ENCODE data around the gene NKAPL.

NKAPL gene

GRCh38 chr6:28258877-28259777 lies at the start of gene NKAPL:
Gene NKAPL (plus strand): TSS chr6:28259297. CDS start chr6:28259372, 75 bp downstream.
- Mint-ChIP-seq H3K4me3 (peak within 1 kb of the TSS; percentile 64 to 78), H3K27ac (peak within 1 kb of the TSS; percentile 65 to 87), H3K27me3 (no peaks in the 10 kb centered on the region), H3K4me1 (peaks cover 8% of the 10 kb centered on the region), H3K9me3 (peaks cover 7 to 21% of the 10 kb centered on the region in 2 donors)
- DNase-seq (peak; percentile 50 to 71), ATAC-seq (peak; percentile 78)

DNA sequence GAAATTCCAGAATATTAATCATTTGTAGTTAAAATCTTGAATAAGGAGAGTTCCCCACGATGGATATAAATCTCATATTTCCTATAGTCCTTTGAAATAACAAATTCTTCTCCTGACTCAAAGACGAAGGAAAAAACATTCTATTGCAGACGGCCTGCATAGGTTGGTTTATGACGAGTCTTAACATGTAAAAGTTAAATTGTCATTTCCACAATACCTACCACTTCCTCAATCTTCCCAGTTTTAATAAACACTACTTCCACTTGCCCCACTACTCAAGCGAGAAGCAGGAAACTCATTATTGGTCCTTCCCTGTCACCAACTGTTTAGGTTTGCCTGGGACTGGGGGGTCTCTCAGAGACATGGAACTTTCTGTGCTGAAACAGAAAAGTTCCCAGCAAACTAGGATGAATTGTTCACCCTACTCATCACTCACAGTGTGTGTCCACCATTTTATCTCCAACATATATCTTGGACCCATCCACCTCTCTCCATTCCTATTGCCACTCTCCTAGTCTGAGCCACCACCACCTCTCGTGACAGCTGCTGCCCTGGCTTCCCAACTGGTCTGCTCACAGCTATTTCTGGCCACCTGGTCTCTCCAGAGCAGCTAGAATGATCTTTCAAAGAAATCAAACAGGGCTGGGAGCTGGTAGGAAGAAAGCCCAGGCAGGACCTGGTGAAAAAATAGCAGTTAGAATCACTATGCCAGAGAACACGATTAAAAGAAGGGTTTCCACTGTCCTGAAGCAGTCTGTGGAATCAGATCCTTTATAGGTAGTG lies 49.2 kb upstream of the NKAPL start:
- peaks cover 92% of the 10 kb centered on the region for H3K27me3 Mint-ChIP-seq
- ATAC-seq: no peak

DNA sequence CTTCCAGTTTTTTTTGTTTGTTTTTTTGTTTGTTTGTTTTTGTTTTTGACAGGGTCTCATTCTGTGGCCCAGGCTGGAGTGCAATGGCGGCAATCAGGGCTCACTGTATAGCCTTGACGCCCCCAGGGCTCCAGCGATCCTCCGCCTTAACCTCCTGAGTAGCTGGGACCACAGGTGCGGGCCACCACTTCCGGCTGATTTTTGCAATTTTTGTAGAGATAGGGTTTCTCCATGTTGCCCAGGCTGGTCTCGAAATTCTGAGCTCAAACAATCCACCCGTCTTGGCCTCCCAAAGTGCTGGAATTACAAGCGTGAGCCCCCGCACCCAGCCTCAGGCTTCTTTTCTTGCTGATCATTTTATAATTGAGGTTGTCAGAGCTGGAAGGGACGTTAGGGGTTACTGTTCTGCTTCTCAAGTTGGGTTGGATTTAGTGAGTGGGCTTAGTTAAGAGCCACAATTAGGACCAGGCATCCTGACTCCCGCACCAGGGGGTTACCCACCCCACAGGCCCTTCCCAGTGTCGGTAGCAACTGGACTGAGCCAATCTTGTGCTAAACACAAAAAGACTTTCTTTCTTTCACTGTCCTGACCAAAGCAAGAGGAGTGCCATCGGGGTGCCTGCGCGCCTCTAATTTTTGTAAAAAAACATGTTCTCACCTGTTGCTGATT lies 47.1 kb upstream of the NKAPL start:
- Mint-ChIP-seq H3K4me1 (peaks cover 35% of the 10 kb centered on the region), H3K9me3 (peaks cover 5 to 7% of the 10 kb centered on the region in 2 donors), H3K4me3 (peak overlapping the region; percentile 82 to 95), H3K27me3 (peaks cover 92% of the 10 kb centered on the region), H3K27ac (peak overlapping the region; percentile 59 to 96)
- DNase-seq (peak; percentile 19 to 47), ATAC-seq (peak; percentile 49)

More for the DNA sequence above, 49.2 kb upstream of the NKAPL start:
- Mint-ChIP-seq H3K27ac (no peak overlapping the region), H3K4me1 (peaks cover 35% of the 10 kb centered on the region), H3K9me3 (peaks cover 11 to 17% of the 10 kb centered on the region in 2 donors), H3K4me3 (no peak overlapping the region)
- DNase-seq: no peak

- DNase-seq (peak; percentile 57 to 76), ATAC-seq (peak; percentile 73)
- peak overlapping the region; percentile 59 to 96 for H3K27ac Mint-ChIP-seq
- peaks cover 5 to 7% of the 10 kb centered on the region in 2 donors for H3K9me3 Mint-ChIP-seq
- peaks cover 92% of the 10 kb centered on the region for H3K27me3 Mint-ChIP-seq
- H3K4me1 Mint-ChIP-seq: peaks cover 30% of the 10 kb centered on the region
- H3K4me3 Mint-ChIP-seq: peak overlapping the region; percentile 82 to 95
These were observed 46.4 kb upstream of the NKAPL start for GRCh38 chr6:28212510-28213212.

DNA sequence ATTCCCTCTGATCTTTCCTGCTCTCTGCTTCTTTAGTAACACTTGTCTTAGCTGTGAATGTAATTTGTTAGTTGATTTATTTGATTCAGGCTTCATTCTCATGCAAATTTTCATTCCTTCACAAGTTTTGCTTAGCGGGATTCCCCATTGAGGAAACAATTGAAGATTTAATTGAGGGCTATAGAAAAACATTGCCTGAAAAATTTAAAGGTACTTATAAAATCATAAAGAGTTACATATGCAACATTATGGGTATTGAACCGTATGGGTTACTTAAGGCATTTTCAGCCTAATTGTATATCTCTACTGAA lies 45.9 kb upstream of the NKAPL start:
- peak overlapping the region in 1 of 2 donors; percentile 96 for H3K27ac Mint-ChIP-seq
- H3K9me3 Mint-ChIP-seq: peaks cover 5 to 7% of the 10 kb centered on the region in 2 donors
- peaks cover 92% of the 10 kb centered on the region for H3K27me3 Mint-ChIP-seq

DNA sequence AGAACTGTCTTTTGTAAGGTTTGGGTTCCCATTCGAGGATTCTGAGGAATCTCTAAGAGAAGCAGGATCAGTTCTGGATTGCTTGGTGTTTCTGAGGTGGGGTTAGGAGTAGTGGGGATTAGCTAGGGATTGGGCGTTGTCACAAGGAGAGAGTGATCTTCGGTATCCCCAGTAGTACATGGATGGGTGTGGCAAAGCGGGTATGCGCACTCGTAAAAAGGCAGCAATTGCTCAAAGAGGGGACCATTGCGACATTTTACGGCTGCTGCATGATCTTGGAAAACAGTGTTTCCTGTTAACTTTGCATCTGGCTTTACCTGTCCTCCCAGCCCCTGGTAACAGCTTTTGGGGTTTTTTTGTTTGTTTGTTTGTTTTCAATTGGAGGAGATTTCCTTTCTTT lies 43.7 kb upstream of the NKAPL start:
- DNase-seq: no peak
- Mint-ChIP-seq H3K27me3 (peaks cover 88% of the 10 kb centered on the region), H3K4me1 (peaks cover 29% of the 10 kb centered on the region), H3K27ac (no peak overlapping the region), H3K9me3 (no peaks in the 10 kb centered on the region), H3K4me3 (peak overlapping the region; percentile 16 to 41)
- ATAC-seq: no peak

More for the DNA sequence above, 45.9 kb upstream of the NKAPL start:
- Mint-ChIP-seq H3K4me3 (peak overlapping the region in 1 of 2 donors; percentile 82), H3K4me1 (peaks cover 30% of the 10 kb centered on the region)
- no peak for DNase-seq
- ATAC-seq: no peak

DNA sequence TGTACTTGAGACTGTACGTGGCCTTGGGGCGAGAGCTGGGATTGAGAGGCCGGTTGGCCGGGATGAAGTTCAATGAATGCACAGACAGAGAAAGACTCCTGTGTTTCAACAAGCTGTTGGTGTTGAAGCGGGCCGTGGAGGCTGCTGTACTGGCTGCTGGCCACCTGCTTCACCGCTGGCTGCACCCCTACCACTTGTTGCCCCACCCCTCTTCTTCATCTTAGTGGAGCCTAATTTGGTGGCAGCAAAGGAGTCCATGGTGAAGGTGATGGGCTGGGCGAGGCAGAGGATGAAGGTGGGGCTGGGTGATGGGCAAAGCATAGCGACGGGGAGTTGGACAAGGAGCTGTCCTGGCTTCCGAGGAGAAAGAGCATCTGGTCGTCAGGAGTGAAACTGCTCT lies 41.2 kb upstream of the NKAPL start:
- DNase-seq: no peak
- no peak overlapping the region for H3K27ac Mint-ChIP-seq
- H3K27me3 Mint-ChIP-seq: peaks cover 89% of the 10 kb centered on the region
- H3K4me1 Mint-ChIP-seq: peaks cover 14% of the 10 kb centered on the region
- peak overlapping the region; percentile 72 to 85 for H3K4me3 Mint-ChIP-seq
- no peaks in the 10 kb centered on the region for H3K9me3 Mint-ChIP-seq
- no peak for ATAC-seq

DNA sequence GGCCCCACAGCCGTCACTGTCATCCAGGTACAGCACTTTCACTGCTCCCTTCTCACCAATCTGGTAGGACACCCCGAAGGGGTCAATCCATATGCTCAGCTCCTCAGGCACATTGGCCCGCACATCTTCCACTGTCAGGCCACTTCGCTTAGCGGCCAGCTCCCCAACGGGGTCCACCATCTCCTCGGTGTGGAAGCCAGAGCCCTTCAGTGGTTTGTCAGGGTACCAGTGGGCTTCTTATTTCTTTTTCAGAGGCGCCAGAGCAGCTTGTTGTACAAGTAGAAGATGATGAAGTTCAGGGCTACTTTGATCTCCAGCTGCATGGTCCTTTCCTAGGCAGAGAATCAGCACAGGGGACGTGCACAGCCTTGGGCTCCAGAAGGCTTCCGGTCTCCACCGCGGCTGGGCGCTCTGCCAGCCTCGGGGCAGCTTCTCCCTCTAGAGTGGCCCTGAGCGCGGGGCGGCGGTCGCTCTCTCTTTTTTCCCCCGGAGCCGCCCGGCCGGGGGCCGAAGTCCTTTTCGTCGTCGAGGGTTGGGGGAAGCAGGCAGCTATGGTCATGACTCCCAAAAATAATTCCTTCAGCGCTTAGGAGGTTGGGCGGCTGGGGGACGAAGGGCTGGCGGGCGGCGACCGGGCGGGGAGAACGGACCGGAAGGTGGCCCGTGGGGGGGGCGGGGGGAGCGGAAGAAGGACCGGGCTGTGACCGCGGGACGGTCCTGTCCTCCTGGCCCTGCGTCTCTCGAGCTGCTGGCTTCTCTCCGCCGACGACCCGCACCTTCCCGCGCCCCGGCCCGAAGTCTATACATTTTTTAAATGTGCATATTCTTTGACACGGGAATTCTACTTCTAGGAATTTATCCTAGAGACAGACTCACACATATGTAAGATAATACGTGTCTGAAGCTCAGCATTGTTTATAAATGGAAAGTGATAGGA lies 40.5 kb upstream of the NKAPL start:
- H3K27ac Mint-ChIP-seq: peak overlapping the region in 1 of 2 donors; percentile 50
- H3K9me3 Mint-ChIP-seq: no peaks in the 10 kb centered on the region
- DNase-seq (peak; percentile 34 to 45), ATAC-seq (peak; percentile 88)
- H3K27me3 Mint-ChIP-seq: peaks cover 89% of the 10 kb centered on the region
- H3K4me1 Mint-ChIP-seq: peaks cover 9% of the 10 kb centered on the region
- H3K4me3 Mint-ChIP-seq: peak overlapping the region; percentile 83 to 85

GRCh38 chr6:28220257-28221133 lies 38.6 kb upstream of the NKAPL start:
- no peak overlapping the region for H3K4me3 Mint-ChIP-seq
- ATAC-seq (no peak), DNase-seq (no peak)
- H3K27ac Mint-ChIP-seq: no peak overlapping the region
- peaks cover 85% of the 10 kb centered on the region for H3K27me3 Mint-ChIP-seq
- H3K4me1 Mint-ChIP-seq: peaks cover 18% of the 10 kb centered on the region
- no peaks in the 10 kb centered on the region for H3K9me3 Mint-ChIP-seq

- peak overlapping the region; percentile 86 to 91 for H3K4me3 Mint-ChIP-seq
- DNase-seq (no peak), ATAC-seq (no peak)
- H3K27ac Mint-ChIP-seq: peak overlapping the region; percentile 91 to 92
- H3K9me3 Mint-ChIP-seq: no peaks in the 10 kb centered on the region
- H3K27me3 Mint-ChIP-seq: peaks cover 47% of the 10 kb centered on the region
- H3K4me1 Mint-ChIP-seq: peaks cover 8% of the 10 kb centered on the region
These were observed 34.7 kb upstream of the NKAPL start for GRCh38 chr6:28224131-28225055.

DNA sequence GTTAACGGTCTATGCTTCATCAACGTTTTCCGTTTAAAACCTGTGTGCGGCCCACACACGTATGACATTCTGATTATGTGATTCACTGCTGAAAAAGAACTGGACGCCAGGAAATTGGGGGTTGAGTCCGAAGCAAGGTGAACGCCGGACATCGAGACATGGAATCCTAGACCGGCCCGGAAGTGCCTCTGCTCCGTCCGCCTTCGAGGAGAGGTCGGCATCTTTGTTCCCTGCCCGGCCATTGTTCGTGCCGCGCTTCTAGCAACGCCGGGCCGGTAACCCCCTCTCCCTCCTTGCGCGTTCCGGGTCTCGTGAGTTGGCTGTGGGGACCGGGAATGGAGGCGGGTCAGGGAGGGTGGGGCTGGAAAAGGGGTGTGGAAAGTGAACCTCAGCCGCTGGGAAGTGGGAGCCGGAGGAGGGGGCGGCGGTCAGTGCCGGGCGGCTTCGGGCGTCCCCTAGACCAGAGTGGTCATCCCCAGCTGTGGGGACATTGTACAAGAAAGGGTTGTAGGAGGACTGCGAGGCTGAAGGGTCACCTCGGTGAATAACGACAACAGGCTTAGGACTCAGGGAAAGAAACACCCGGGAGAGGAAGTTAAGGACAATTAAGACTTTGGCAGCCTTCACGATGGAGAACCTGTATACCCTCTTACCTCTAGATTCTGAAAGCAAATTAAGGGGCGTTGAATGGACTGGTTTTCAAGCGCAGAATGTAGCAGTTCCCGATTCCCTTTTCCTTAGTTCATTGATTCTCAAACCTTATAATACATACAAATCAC lies 33.9 kb upstream of the NKAPL start, which contains the start of gene ZSCAN9:
ZSCAN9 (plus strand) TSS at position 220 of the 779 bp plus-strand sequence. CDS start 1,810 bp downstream, outside the sequence.
- Mint-ChIP-seq H3K9me3 (no peaks in the 10 kb centered on the region), H3K4me3 (peak within 1 kb of the TSS; percentile 86 to 91), H3K27ac (peak within 1 kb of the TSS; percentile 91 to 92), H3K27me3 (peaks cover 42% of the 10 kb centered on the region), H3K4me1 (peaks cover 8% of the 10 kb centered on the region)
- ATAC-seq (peak; percentile 89), DNase-seq (peak; percentile 46 to 58)

GRCh38 chr6:28226460-28226859 lies 32.6 kb upstream of the NKAPL start:
- H3K9me3 Mint-ChIP-seq: no peaks in the 10 kb centered on the region
- no peak for DNase-seq
- peaks cover 8% of the 10 kb centered on the region for H3K4me1 Mint-ChIP-seq
- H3K27me3 Mint-ChIP-seq: peaks cover 32% of the 10 kb centered on the region
- no peak for ATAC-seq
- H3K4me3 Mint-ChIP-seq: peak overlapping the region in 1 of 2 donors; percentile 91
- H3K27ac Mint-ChIP-seq: no peak overlapping the region

Measured in stimulated activated naive CD8-positive, alpha-beta T cell treated with anti-CD3 and anti-CD28 coated beads, Interleukin-15, amount 100 ng/mL, for 72 hours (primary cell).